Loucy (cell line): Measurements from ENCODE around the gene GRID2.

Experiments
- H2AFZ ChIP-seq: fragments of 200-600 bp; sonication (generic); 2 replicates; pipeline ENCODE4 v1.6.0; 2016; ENCODE audit warnings: antibody characterized with exemption, mild to moderate bottlenecking, low read length, moderate library complexity
- H3F3A ChIP-seq: fragments of 200-600 bp; 2 replicates; pipeline ENCODE4 v1.6.0; 2016; ENCODE audit warnings: antibody characterized with exemption, low read depth, mild to moderate bottlenecking
- H3K27me3 ChIP-seq: fragments of 200-600 bp; sonication (generic); 2 replicates; pipeline ENCODE4 v1.6.1; 2014; ENCODE audit warnings: low read length, mild to moderate bottlenecking; ENCODE audit not compliant: insufficient read depth, poor library complexity, severe bottlenecking
- H3K36me3 ChIP-seq: fragments of 200-600 bp; sonication (generic); 2 replicates; pipeline ENCODE4 v1.6.1; 2016; ENCODE audit warnings: low read length; ENCODE audit not compliant: insufficient read depth
- H3K4me1 ChIP-seq: fragments of 200-600 bp; sonication (generic); 2 replicates; pipeline ENCODE4 v1.5.1; 2014; ENCODE audit warnings: low read length, mild to moderate bottlenecking; ENCODE audit not compliant: insufficient read depth, poor library complexity, severe bottlenecking
- H3K4me2 ChIP-seq: fragments of 200-600 bp; sonication (generic); 2 replicates; pipeline ENCODE4 v1.6.0; 2014; ENCODE audit warnings: antibody characterized with exemption, low read length, low read depth, mild to moderate bottlenecking; ENCODE audit not compliant: poor library complexity, severe bottlenecking
- H3K4me3 ChIP-seq: fragments of 200-600 bp; sonication (generic); 2 replicates; pipeline ENCODE4 v1.5.1; 2014; ENCODE audit warnings: low read length, mild to moderate bottlenecking, mixed read lengths; ENCODE audit not compliant: poor library complexity, severe bottlenecking
- H3K79me2 ChIP-seq: fragments of 200-600 bp; sonication (generic); 2 replicates; pipeline ENCODE4 v1.6.1; 2014; ENCODE audit warnings: low read length; ENCODE audit not compliant: insufficient read depth
- H3K9ac ChIP-seq: fragments of 200-600 bp; sonication (generic); 2 replicates; pipeline ENCODE4 v1.6.0; 2014; ENCODE audit warnings: mild to moderate bottlenecking, low read depth, low read length, moderate library complexity; ENCODE audit not compliant: poor library complexity, severe bottlenecking
- H3K9me2 ChIP-seq: fragments of 200-600 bp; sonication (generic); replicated peaks from 2 replicates; pipeline ENCODE4 v1.6.1; 2016; ENCODE audit warnings: low read depth, low read length, mixed read lengths
- H3K9me3 ChIP-seq: fragments of 200-600 bp; sonication (generic); 2 replicates; pipeline ENCODE4 v1.6.1; 2014; ENCODE audit warnings: mild to moderate bottlenecking, antibody characterized with exemption, low read length, low read depth; ENCODE audit not compliant: insufficient read depth
- H4K20me1 ChIP-seq: fragments of 200-600 bp; sonication (generic); 2 replicates; pipeline ENCODE4 v1.6.0; 2014; ENCODE audit warnings: antibody characterized with exemption, low read length, mild to moderate bottlenecking; ENCODE audit not compliant: insufficient read depth, poor library complexity, severe bottlenecking
- CTCF ChIP-seq: fragments of 200-600 bp; sonication (generic); conservative IDR thresholded peaks from 2 replicates; pipeline ENCODE4 v1.5.1; 2014; ENCODE audit warnings: mild to moderate bottlenecking, antibody characterized with exemption, low read length
- EZH2phosphoT487 ChIP-seq: fragments of 200-600 bp; IDR thresholded peaks from 2 replicates; pipeline ENCODE4 v1.6.1; 2018; ENCODE audit warnings: antibody characterized with exemption, mild to moderate bottlenecking, moderate library complexity, borderline replicate concordance

GRID2 gene

DNA sequence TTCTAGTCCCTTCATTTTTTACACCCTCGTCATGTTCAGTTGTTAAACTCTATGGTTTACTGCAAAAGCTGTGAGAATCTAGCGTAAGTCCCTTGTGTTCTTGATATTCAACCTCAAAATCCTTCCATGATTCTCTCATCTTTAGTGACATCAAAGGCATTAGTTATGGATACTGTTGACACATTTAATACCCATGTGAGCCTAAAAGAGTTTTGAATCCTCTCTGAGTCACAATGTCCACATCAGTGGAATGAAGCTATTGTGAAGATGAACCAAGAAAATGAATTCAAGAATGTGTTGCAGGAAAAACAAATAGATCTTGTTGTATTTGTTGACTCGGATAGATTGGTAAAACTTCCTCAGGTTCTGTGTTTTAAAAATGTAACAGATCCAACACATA, 1130.1 kb downstream of the GRID2 start:
- H3K9me3 ChIP-seq = no peaks in the 10 kb centered on the region
- H3K4me1 ChIP-seq = no peaks in the 10 kb centered on the region
- H3F3A ChIP-seq = no peaks in the 10 kb centered on the region
- H3K9ac ChIP-seq = no peak overlapping the region
- no peaks in the 10 kb centered on the region for H3K79me2 ChIP-seq
- no peaks in the 10 kb centered on the region for H3K27me3 ChIP-seq
- no peak overlapping the region for H2AFZ ChIP-seq
- H3K36me3 ChIP-seq = no peaks in the 10 kb centered on the region
- no peak overlapping the region for H3K4me2 ChIP-seq
- no peaks in the 10 kb centered on the region for H4K20me1 ChIP-seq
- no peak for TF ChIP-seq EZH2phosphoT487
- TF ChIP-seq CTCF = no peak
- no peaks in the 10 kb centered on the region for H3K9me2 ChIP-seq
- no peak overlapping the region for H3K4me3 ChIP-seq

GRCh38 chr4:93436000-93436626, 1132.3 kb downstream of the GRID2 start:
- Histone ChIP-seq H3K9me3 (no peaks in the 10 kb centered on the region), H3K4me1 (no peaks in the 10 kb centered on the region), H3K36me3 (no peaks in the 10 kb centered on the region), H3K9ac (no peak overlapping the region), H3K27me3 (no peaks in the 10 kb centered on the region), H3K4me3 (no peak overlapping the region), H3K79me2 (no peaks in the 10 kb centered on the region), H4K20me1 (no peaks in the 10 kb centered on the region), H3K4me2 (no peak overlapping the region), H3K9me2 (no peaks in the 10 kb centered on the region), H3F3A (no peaks in the 10 kb centered on the region), H2AFZ (no peak overlapping the region)
- no peak for TF ChIP-seq EZH2phosphoT487
- no peak for TF ChIP-seq CTCF

GRCh38 chr4:93437991-93438390, 1134.2 kb downstream of the GRID2 start:
- Histone ChIP-seq H3K9me2 (no peaks in the 10 kb centered on the region), H3K36me3 (no peaks in the 10 kb centered on the region), H3K4me2 (no peak overlapping the region), H3K9me3 (no peaks in the 10 kb centered on the region), H3F3A (no peaks in the 10 kb centered on the region), H2AFZ (no peak overlapping the region), H3K9ac (no peak overlapping the region), H3K4me1 (no peaks in the 10 kb centered on the region), H3K27me3 (no peaks in the 10 kb centered on the region), H3K4me3 (no peak overlapping the region), H3K79me2 (no peaks in the 10 kb centered on the region), H4K20me1 (no peaks in the 10 kb centered on the region)
- no peak for TF ChIP-seq CTCF
- no peak for TF ChIP-seq EZH2phosphoT487
